ENCODE results near the gene EFCC1.
"Not testable (repeated sequence)": the region's sequence is repeated elsewhere in the genome, so short reads cannot be mapped to it uniquely, and the experiment has no call there.

EFCC1 gene

DNA sequence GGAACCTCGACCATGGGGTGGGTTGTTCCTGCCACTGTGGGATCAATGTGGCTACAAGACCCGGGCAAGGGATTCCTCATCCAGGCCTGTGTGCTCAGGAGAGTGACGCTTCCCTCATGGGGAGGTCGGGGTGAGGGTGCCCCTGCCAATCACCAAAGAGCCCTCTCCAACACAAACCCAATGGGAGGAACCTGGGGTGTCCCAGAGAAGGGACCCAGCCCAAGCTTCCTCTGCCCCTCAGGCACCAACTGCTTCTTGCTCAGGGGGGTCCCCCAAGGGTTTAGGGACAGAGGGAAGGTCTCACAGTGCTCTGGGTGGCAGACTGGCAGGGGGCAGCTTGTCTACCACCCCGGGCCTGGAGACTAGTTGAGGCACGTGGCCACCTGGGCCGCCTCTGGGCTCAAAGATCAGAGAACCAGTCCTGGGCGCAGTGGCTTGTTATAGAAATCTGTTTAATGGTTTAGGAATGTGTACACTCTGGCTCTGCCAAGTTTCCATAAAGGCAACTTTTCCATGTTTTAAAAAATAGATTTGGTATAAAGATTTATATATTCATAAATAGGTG is 86.1 kb downstream of the EFCC1 start:
- no peak for DNase-seq

- peak; percentile 68 for DNase-seq
Measured at GRCh38 chr3:129087904-129088303, 86.8 kb downstream of the EFCC1 start.

DNA sequence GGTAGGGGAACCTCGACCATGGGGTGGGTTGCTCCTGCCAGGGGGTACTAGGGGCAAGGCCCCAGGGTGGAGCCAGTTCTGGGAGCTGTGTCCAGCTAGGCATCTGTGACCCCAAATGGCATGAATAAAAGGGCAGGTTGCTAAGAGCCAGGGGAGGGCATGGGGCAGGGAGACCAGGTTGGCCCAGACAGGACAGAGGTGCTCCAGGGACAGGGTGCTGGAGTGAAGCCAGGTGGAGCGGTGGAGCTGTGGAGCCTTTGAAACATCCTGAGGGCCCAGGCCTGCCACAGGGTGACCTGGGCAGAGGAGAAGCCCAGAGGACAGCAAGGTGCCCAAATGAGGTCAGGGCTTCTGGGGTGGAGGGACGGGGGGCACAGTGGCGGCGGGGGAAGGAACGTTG is 87.2 kb downstream of the EFCC1 start:
- DNase-seq: not testable (repeated sequence)
